GM18868 (cell line): ENCODE data around the gene ST6GAL1.
"Not testable (repeated sequence)": the region's sequence is repeated elsewhere in the genome, so short reads cannot be mapped to it uniquely, and the experiment has no call there.

Source experiments
- ATAC-seq: cut with Tn5 transposase; IDR thresholded peaks from one replicate; pipeline ENCODE4 v1.9.1; 2021; ENCODE audit warnings: mild to moderate bottlenecking, moderate library complexity; ENCODE audit not compliant: unreplicated experiment

The ST6GAL1 gene

GRCh38 chr3:186966406-186966805, 36.1 kb downstream of the ST6GAL1 start:
- ATAC-seq: no peak

GRCh38 chr3:186967236-186967635, 36.9 kb downstream of the ST6GAL1 start:
- ATAC-seq: not testable (repeated sequence)

DNA sequence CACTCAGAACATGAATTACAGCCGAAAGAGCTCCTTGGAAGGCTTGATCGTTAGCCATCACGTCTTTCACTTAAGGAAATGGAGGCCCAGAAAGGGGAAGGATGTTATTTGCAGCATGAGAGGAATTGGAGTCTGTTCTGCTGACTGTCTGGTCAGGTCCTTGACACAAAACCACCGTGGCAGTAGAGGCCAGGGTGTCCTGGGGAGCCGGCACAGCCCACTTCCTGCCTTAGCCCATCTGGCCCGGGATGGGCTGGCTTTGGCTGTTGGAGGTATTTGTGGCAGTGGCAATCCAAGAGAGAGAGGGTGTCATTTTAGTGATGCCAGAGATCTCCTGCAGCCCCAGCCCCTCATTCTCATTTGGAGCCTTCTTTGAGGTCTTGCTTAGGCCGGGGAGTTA, 37.4 kb downstream of the ST6GAL1 start:
- ATAC-seq: no peak

- ATAC-seq: no peak
Measured at GRCh38 chr3:186969607-186970006, 39.3 kb downstream of the ST6GAL1 start.

DNA sequence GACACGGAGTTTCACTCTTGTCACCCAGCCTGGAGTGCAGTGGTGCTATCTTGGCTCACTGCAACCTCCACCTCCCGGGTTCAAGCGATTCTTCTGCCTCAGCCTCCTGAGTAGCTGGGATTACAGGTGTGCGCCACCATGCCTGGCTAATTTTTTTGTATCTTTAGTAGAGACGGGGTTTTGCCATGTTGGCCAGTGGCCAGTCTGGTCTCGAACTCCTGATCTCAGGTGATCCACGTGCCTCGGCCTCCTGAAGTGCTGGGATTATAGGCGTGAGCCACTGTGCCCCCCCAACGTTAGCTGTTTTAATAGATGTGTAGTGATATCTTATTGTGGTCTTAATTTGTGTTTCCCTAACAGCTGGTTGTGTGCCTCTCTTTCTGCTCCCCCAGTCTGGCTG, 40.8 kb downstream of the ST6GAL1 start:
- not testable (repeated sequence) for ATAC-seq

DNA sequence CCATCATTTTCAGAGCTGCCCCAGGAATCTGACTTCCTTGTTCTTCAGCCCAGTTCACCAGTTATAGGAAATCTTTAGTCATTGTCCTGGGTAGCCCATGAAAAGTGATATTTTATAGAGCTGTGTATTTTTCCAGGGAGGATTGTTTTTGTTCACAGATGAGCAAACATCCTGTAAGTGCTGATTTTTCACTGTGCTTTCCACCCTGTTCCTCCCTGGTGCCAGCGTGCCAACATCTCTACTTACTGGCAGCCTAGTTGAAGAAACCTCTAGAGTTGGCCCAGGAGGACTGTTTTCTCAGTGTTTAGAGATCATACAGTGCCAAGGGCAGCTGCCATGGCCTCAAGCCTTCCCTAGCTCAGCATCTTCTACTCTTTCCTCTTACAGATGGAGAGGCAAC, 41.3 kb downstream of the ST6GAL1 start:
- no peak for ATAC-seq

GRCh38 chr3:186973702-186974101, 43.4 kb downstream of the ST6GAL1 start:
- ATAC-seq: no peak

GRCh38 chr3:186974824-186975313, 44.5 kb downstream of the ST6GAL1 start:
- no peak for ATAC-seq

GRCh38 chr3:186975726-186976125, 45.4 kb downstream of the ST6GAL1 start:
- ATAC-seq: no peak

GRCh38 chr3:186976837-186977750, 46.8 kb downstream of the ST6GAL1 start:
- ATAC-seq: no peak

DNA sequence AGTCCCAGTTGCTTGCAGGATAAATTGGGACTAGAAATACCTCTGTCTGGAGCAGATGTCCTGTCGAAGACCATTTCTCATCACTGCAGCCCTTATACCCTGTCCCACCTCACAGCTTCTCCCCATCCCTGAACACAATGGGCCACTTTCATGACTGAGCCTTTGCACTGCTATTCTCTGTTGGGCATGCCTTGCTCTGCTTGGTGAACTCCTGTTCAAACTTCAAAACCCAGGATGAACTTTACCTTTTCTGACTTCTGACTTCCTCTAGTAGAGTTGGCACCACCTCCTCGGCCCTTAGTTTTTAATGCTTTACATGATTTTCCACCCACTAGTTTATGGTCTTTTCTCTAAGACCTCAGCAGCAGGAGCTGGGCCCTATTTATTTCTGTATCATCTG, 48.4 kb downstream of the ST6GAL1 start:
- ATAC-seq: no peak

DNA sequence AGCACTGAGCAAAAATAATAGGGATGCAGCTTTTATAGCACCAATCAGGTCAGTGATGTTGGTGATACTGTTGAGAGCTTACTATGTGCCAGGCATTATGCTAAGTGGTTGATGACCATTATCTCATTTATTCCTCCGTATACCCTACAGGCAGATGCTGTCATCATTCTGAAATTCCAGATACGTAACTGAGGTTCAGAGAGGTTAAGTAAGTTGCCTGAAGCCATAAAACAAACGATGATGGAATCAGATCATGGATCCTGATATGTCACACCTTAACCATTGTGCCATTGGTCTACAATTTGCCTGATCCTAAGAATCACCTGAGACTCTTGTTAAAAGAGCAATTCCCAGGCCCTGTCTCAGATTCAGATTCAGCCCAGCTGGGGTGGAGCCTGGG, 49.5 kb downstream of the ST6GAL1 start:
- no peak for ATAC-seq

- ATAC-seq: no peak
Measured at GRCh38 chr3:186980989-186981388, 50.7 kb downstream of the ST6GAL1 start.

- no peak for ATAC-seq
Measured at GRCh38 chr3:186983659-186984058, 53.3 kb downstream of the ST6GAL1 start.

- no peak for ATAC-seq
Measured at GRCh38 chr3:186984064-186984463, 53.7 kb downstream of the ST6GAL1 start.

- peak; percentile 75 for ATAC-seq
Measured at GRCh38 chr3:186985661-186986364, 55.5 kb downstream of the ST6GAL1 start.

- ATAC-seq: no peak
Measured at GRCh38 chr3:186986406-186986805, 56.1 kb downstream of the ST6GAL1 start.

DNA sequence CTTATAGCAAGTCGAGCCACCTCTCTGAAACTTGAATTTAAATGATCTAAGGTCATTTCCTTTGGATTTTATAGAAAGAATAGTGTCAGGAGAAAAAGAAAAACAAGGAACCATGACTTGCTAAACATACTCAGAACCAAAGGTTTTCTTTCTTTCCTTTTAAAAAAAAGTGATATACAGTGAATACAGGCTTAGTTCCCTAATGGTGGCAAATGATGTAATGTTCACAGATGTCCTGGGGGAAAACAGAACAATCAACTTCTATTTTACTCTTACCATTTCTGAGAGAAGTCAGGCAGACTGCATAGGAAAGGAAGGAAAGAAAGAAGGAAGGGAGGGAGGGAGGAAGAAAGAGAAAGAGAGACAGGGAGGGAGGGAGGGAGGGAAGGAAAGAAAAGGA, 56.5 kb downstream of the ST6GAL1 start:
- no peak for ATAC-seq

DNA sequence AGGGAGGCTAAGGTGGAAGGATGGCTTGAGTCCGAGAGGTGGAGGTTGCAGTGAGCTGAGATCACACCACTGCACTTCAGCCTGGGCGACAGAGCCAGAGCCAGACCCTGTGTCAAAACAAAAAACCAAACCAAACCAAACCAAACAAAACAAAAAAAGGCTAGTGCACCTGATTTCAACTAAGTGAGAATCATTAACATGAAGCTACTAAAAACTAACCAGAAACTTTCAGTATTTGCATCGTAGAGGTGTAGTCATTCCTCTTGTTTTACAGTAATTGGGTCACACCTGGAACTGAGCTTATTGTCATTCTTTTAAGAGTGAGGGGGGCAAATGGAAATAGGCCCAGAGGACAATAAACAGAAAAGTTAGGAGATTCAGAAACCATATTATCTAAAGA, 58.5 kb downstream of the ST6GAL1 start:
- peak; percentile 41 for ATAC-seq

GRCh38 chr3:186989429-186989828, 59.1 kb downstream of the ST6GAL1 start:
- no peak for ATAC-seq

GRCh38 chr3:186990277-186990676, 60.0 kb downstream of the ST6GAL1 start:
- ATAC-seq: no peak

GRCh38 chr3:186990878-186991308, 60.6 kb downstream of the ST6GAL1 start:
- no peak for ATAC-seq
